Fibroblast of the aortic adventitia (primary cell): Measurements from ENCODE around the gene IL1RAPL1. TPM values are rescaled to one million over a fixed set of nuclear protein-coding genes. Genes with fewer than 3 reads are reported as not detected.

Experiments
- DNase-seq: peaks from one replicate; pipeline ENCODE4 v3.0.0-alpha.2; 2010; ENCODE audit warnings: low read depth
- H3K4me3 ChIP-seq: 2 replicates; pipeline ENCODE4 v1.5.1; 2011; ENCODE audit warnings: low read depth, mild to moderate bottlenecking, control low read depth, low read length, moderate library complexity
- total RNA-seq: library from RNA; depleted of rRNA; stranded (reverse); fragments of >200 nt; gene quantifications from 2 replicates; pipeline ENCODE4 v1.2.3, GENCODE V29; 2012; ENCODE audit warnings: low replicate concordance
- TF ChIP-seq, protein P1 (sequence below): IDR thresholded peaks from 2 replicates; pipeline ENCODE4 v1.5.1; 2011; ENCODE audit warnings: mild to moderate bottlenecking, low read length, control low read depth, inconsistent platforms; ENCODE audit not compliant: insufficient read depth

The IL1RAPL1 gene
- total RNA-seq, 1 donor: 7.1 TPM

DNA sequence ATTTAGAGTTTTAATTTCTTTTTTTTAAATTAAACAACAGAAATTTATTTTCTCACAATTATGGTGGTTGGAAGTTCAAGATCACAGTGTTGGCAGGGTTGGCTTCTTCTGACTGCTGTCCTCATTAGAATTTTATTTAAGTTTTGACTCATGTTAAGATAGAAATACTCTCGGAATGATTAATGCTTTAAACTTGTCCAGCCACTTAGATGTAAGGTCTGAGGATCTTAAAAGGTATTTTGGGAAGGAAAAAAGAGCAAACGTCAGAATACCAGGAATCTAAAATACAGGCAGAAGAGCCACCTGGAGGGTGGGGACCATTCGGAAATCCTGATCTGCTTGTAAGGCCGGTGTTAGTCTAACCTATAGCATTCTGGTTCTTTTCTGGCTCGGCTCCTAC is 1205.1 kb downstream of the IL1RAPL1 start:
- TF ChIP-seq, protein P1, sequence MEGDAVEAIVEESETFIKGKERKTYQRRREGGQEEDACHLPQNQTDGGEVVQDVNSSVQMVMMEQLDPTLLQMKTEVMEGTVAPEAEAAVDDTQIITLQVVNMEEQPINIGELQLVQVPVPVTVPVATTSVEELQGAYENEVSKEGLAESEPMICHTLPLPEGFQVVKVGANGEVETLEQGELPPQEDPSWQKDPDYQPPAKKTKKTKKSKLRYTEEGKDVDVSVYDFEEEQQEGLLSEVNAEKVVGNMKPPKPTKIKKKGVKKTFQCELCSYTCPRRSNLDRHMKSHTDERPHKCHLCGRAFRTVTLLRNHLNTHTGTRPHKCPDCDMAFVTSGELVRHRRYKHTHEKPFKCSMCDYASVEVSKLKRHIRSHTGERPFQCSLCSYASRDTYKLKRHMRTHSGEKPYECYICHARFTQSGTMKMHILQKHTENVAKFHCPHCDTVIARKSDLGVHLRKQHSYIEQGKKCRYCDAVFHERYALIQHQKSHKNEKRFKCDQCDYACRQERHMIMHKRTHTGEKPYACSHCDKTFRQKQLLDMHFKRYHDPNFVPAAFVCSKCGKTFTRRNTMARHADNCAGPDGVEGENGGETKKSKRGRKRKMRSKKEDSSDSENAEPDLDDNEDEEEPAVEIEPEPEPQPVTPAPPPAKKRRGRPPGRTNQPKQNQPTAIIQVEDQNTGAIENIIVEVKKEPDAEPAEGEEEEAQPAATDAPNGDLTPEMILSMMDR: no peak
- no peak overlapping the region for H3K4me3 ChIP-seq
- DNase-seq: no peak

DNA sequence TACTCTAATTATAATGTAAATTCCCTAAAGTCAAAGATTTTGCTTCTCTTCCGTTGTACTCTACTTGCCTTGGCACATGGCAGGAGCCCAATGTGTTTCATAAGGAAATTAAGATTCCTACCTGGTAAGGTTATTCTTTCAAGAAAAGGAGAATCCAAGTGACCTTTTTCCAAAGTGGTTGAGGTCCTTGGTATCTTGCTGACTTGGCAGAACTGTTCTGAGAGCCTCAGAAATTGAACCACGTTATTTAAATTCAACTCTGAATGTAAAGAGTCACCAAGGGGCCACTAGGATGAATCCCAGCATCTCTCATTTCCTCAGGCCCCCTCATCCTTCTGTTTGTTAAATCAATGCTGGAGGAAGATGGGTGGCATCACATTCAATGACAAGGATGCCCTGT is 1209.9 kb downstream of the IL1RAPL1 start:
- TF ChIP-seq, protein P1: no peak
- DNase-seq: no peak
- H3K4me3 ChIP-seq: no peak overlapping the region

DNA sequence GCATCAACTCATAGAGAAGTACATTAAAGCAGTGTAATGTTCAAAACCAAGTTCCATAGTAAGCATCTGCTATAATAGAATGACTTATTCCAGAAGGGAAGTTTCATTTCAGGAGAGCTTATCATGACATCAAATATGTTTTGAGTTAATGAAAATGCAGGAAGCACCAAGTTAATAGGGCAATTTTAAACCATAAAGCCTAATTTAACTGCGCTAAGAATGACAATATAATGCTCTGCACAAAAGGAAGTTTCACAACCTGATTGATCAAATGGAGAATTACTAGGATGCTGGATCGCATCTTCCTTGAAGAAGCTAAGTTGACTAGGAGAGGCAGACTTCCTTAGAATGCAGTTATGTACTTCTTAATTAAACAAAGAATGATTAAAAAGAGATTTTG is 1211.2 kb downstream of the IL1RAPL1 start:
- TF ChIP-seq, protein P1: no peak
- H3K4me3 ChIP-seq: no peak overlapping the region
- DNase-seq: no peak

- TF ChIP-seq, protein P1: no peak
- no peak overlapping the region for H3K4me3 ChIP-seq
- DNase-seq: no peak
Measured at GRCh38 chrX:29813174-29813573, 1225.9 kb downstream of the IL1RAPL1 start.

DNA sequence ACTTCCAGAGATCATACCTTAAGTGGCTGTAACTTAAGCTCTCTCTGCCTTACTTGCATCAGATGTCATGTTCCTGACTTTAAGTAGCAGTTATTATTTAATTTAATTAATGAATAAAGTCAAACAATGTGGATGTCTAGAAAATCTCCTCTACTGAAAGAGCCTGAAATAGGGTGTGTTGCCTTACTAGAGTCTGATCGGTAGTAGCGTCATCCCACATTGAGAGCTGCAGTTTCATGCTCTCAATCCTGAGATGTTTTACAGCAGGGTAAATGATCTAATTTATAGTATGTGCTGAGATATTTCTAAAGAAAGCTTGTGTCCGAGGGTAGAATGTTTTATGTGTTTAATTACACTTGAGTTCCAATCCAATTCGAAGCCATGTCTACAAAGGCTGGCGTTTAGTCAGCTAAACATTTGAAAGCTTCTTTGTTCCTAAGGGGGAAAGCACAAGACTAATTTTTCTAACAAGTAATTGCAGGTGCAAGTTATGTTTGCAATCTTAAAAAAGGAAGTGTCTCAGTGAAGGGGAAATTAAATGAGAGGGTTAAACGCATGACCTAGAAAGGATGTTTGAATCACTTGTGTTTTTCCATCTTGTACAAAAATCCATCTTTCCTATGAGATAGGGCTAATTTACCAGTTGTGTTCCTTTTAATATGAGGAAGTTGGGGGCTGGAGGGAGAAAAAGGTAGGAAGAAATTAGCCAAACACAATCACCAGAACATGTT is 1237.1 kb downstream of the IL1RAPL1 start:
- TF ChIP-seq, protein P1: no peak

GRCh38 chrX:29826742-29827141 is 1239.5 kb downstream of the IL1RAPL1 start:
- H3K4me3 ChIP-seq: no peak overlapping the region
- DNase-seq: peak; percentile 35
- TF ChIP-seq, protein P1: no peak

More for the DNA sequence above, 1237.1 kb downstream of the IL1RAPL1 start:
- DNase-seq: no peak
- H3K4me3 ChIP-seq: no peak overlapping the region

GRCh38 chrX:29834311-29834710 is 1247.1 kb downstream of the IL1RAPL1 start:
- no peak for DNase-seq
- no peak overlapping the region for H3K4me3 ChIP-seq
- TF ChIP-seq, protein P1: no peak
